Spleen (tissue), 11 donors: ENCODE measurements around the gene CD4. TPM values are rescaled to one million over a fixed set of nuclear protein-coding genes. Genes with fewer than 3 reads are reported as not detected.
A peak's percentile ranks its signal among the peaks of the same experiment; 100 is the strongest.

Source experiments
- DNase-seq: peaks from one replicate; pipeline ENCODE4 v3.0.0-alpha.2; 2020
- H3K27ac ChIP-seq, 8 donors: fragments of 200-600 bp; sonication (generic) in 7 of 8; 1 replicate in 4 of 8; 2 replicates in 4 of 8; pipeline versions ENCODE4 v1.5.0 to v1.8.0; 2016 to 2021; ENCODE audit warnings: inconsistent platforms in 4 of 8, mild to moderate bottlenecking in 4 of 8, moderate library complexity in 1 of 8
- H3K27me3 ChIP-seq, 7 donors: fragments of 200-600 bp; sonication (generic) in 6 of 7; replicated peaks in 1 of 7; 1 replicate in 4 of 7; 2 replicates in 3 of 7; pipeline versions ENCODE4 v1.5.0 to v1.8.0; 2016 to 2021; ENCODE audit warnings: inconsistent platforms in 3 of 7, mild to moderate bottlenecking in 1 of 7
- H3K36me3 ChIP-seq, 6 donors: fragments of 200-600 bp; sonication (generic) in 5 of 6; 1 replicate in 4 of 6; 2 replicates in 2 of 6; pipeline versions ENCODE4 v1.5.0 to v1.8.0; 2016 to 2021; ENCODE audit warnings: inconsistent platforms in 2 of 6
- H3K4me1 ChIP-seq, 6 donors: fragments of 200-600 bp; sonication (generic) in 5 of 6; 1 replicate in 3 of 6; 2 replicates in 3 of 6; pipeline versions ENCODE4 v1.5.0 to v1.8.0; 2016 to 2021; ENCODE audit warnings: inconsistent platforms in 3 of 6
- H3K4me3 ChIP-seq, 8 donors: fragments of 200-600 bp; sonication (generic) in 7 of 8; 1 replicate in 4 of 8; 2 replicates in 4 of 8; pipeline versions ENCODE4 v1.5.0 to v1.8.0; 2016 to 2021; ENCODE audit warnings: inconsistent platforms in 4 of 8, mild to moderate bottlenecking in 4 of 8, moderate library complexity in 2 of 8
- H3K9me3 ChIP-seq, 8 donors: fragments of 200-600 bp; sonication (generic) in 7 of 8; 1 replicate in 4 of 8; 2 replicates in 4 of 8; pipeline versions ENCODE4 v1.5.0 to v1.8.0; 2016 to 2021; ENCODE audit warnings: inconsistent platforms in 4 of 8
- CTCF ChIP-seq, 11 experiments: fragments of 200-600 bp in 7 of 11; fragments of 450-650 bp in 4 of 11; sonication (generic) in 4 of 11; IDR thresholded peaks in 8 of 11; conservative IDR thresholded peaks in 3 of 11; 1 replicate in 7 of 11; 2 replicates in 4 of 11; pipeline versions ENCODE4 v1.4.0 to v1.8.0; 2016 to 2021; ENCODE audit warnings: antibody characterized with exemption in 11 of 11, inconsistent platforms in 4 of 11, mild to moderate bottlenecking in 1 of 11
- POLR2A ChIP-seq, 3 donors: fragments of 450-650 bp; IDR thresholded peaks; one replicate each; pipeline ENCODE4 v1.5.1; 2017; ENCODE audit warnings: antibody characterized with exemption in 3 of 3, mild to moderate bottlenecking in 1 of 3
- POLR2AphosphoS5 ChIP-seq, 3 donors: sonication (generic); formaldehyde crosslinking; IDR thresholded peaks; one replicate each; pipeline ENCODE4 v1.5.1; 2017; ENCODE audit warnings: antibody characterized with exemption in 3 of 3
- WGBS, 5 donors: extraction: QIAGEN DNeasy Blood & Tissue Kit in 3 of 5; methylation state at CpG; one replicate each; pipeline versions ENCODE4 v1.1.5 to v1.1.7; 2013 to 2018; 5-methylcytosine and 5-hydroxymethylcytosine counted together
- intact Hi-C: fragments of 100-400 bp; cut with DNase I; formaldehyde crosslinking; loops from one replicate; pipeline ENCODE4 v1.15.0; 2023; ENCODE audit warnings: low total_unique reads
- polyA plus RNA-seq, 3 donors: library from polyadenylated mRNA; stranded (reverse); fragments of 200-250 nt; gene quantifications; one replicate each; pipeline ENCODE4 v1.2.1, GENCODE V29; 2013
- total RNA-seq, 7 donors: library from RNA; depleted of rRNA in 3 of 7; stranded (reverse); fragments of >200 nt in 3 of 7; fragmentation: NEBNext Ultra II Directional in 4 of 7; extraction: Animal tissue kit (Norgen Biotek cat#: 25700) in 4 of 7; gene quantifications; one replicate each; pipeline versions ENCODE4 v1.1.0 to v1.2.1, GENCODE V29; 2016 to 2021
- donor health status: healthy with polysubstance abuse.
- donor health status: DM: no; HTN: no; CAD: no; lungs with moderate emphysema.
- donor health status: DM: no; HTN: no; CAD: no.
- donor health status: Bipolar disorder and iron deficiency.
- donor health status: healthy.
- donor health status: DM: no; HTN: no; CAD: no.
- donor health status: DM: yes; HTN: yes; CAD: no.

The CD4 gene
- total and polyA plus RNA-seq, 10 donors = 21.8 to 207 (median 151) TPM

GRCh38 chr12:6849427-6849826 lies 60.1 kb downstream of the CD4 start:
- H3K27ac ChIP-seq = no peak overlapping the region
- no peak for DNase-seq
- WGBS, 5 donors = 61 to 81% (median 70%) methylated on average over 2 of the region's 2 CpGs
- no peak overlapping the region for H3K4me3 ChIP-seq
- peaks cover 14 to 41% (median 25%) of the 10 kb centered on the region in 6 donors for H3K4me1 ChIP-seq
- intact Hi-C loops = no loop called here
- H3K36me3 ChIP-seq = peaks cover 0 to 42% (median 0%) of the 10 kb centered on the region in 6 donors
- H3K9me3 ChIP-seq = no peaks in the 10 kb centered on the region
- no peaks in the 10 kb centered on the region for H3K27me3 ChIP-seq
- TF ChIP-seq POLR2A (IDR thresholded peaks at IDR 0.05) (no peak), POLR2AphosphoS5 (IDR thresholded peaks at IDR 0.05) (no peak), CTCF (IDR thresholded peaks at IDR 0.05 in 8 of 11, conservative IDR thresholded peaks at IDR 0.05 in 3 of 11) (no peak)

- peaks cover 0 to 41% (median 0%) of the 10 kb centered on the region in 6 donors for H3K36me3 ChIP-seq
- no peaks in the 10 kb centered on the region for H3K9me3 ChIP-seq
- no peaks in the 10 kb centered on the region for H3K27me3 ChIP-seq
- TF ChIP-seq POLR2A (IDR thresholded peaks at IDR 0.05) (no peak), CTCF (IDR thresholded peaks at IDR 0.05 in 8 of 11, conservative IDR thresholded peaks at IDR 0.05 in 3 of 11) (no peak), POLR2AphosphoS5 (IDR thresholded peaks at IDR 0.05) (no peak)
- H3K4me1 ChIP-seq = peaks cover 14 to 45% (median 25%) of the 10 kb centered on the region in 6 donors
- intact Hi-C loops = loop anchor here (10.0 kb wide), 1 partner anchor 285 kb away; the partner anchor contains the start of gene NOP2
- WGBS, 5 donors = 82 to 93% (median 87%) methylated on average over 10 of the region's 10 CpGs
- H3K4me3 ChIP-seq = peak overlapping the region in 3 of 8 donors; percentile 67 to 95 (median 85)
- H3K27ac ChIP-seq = no peak overlapping the region
- DNase-seq = no peak
These were observed 60.7 kb downstream of the CD4 start for GRCh38 chr12:6849976-6850560.

- DNase-seq = peak; percentile 90
- H3K4me3 ChIP-seq = peak overlapping the region in 6 of 8 donors; percentile 64 to 95 (median 68)
These were observed 61.4 kb downstream of the CD4 start for GRCh38 chr12:6850796-6851152.

More at GRCh38 chr12:6850796-6851152, 61.4 kb downstream of the CD4 start:
- WGBS, 5 donors = 48 to 54% (median 52%) methylated on average over 16 of the region's 16 CpGs
- Histone ChIP-seq H3K27ac (peak overlapping the region in 5 of 8 donors; percentile 95 to 98 (median 97)), H3K4me1 (peaks cover 14 to 45% (median 25%) of the 10 kb centered on the region in 6 donors), H3K9me3 (no peaks in the 10 kb centered on the region), H3K36me3 (peaks cover 0 to 41% (median 5%) of the 10 kb centered on the region in 6 donors), H3K27me3 (no peaks in the 10 kb centered on the region)
- TF ChIP-seq CTCF (IDR thresholded peaks at IDR 0.05 in 8 of 11, conservative IDR thresholded peaks at IDR 0.05 in 3 of 11) (no peak), POLR2A (IDR thresholded peaks at IDR 0.05) (no peak), POLR2AphosphoS5 (IDR thresholded peaks at IDR 0.05) (no peak)
- intact Hi-C loops = loop anchor here (10.0 kb wide), 1 partner anchor 286 kb away; the partner anchor contains the start of gene NOP2
